K562 (cell line): ENCODE data around the gene ZNF503.

Experiments used
- CHD4 ChIP-seq: fragments of 200-600 bp; sonication (generic); IDR thresholded peaks from 3 replicates; pipeline ENCODE4 v1.6.1; 2012; ENCODE audit warnings: low read depth, mild to moderate bottlenecking, mixed read lengths, low read length, inconsistent platforms; ENCODE audit not compliant: insufficient read depth, insufficient replicate concordance, poor library complexity, severe bottlenecking
- HSF4 ChIP-seq: fragments of 250-450 bp; sonication (Bioruptor Pico); IDR thresholded peaks from 2 replicates; pipeline ENCODE4 v2.1.2; 2022; ENCODE audit warnings: mild to moderate bottlenecking, moderate library complexity, borderline replicate concordance
- MAFF ChIP-seq: IDR thresholded peaks from 2 replicates; pipeline ENCODE4 v1.6.1; 2012; ENCODE audit warnings: low read length, improper control_type of control experiment
- MAZ ChIP-seq, 2 experiments: fragments of 450-650 bp in 1 of 2; sonication (generic) in 1 of 2; formaldehyde crosslinking; IDR thresholded peaks in 1 of 2; conservative IDR thresholded peaks in 1 of 2; 2 replicates each; pipeline versions ENCODE4 v1.4.0 to v1.5.0; 2020; ENCODE audit warnings: mild to moderate bottlenecking in 1 of 2, missing genetic modification reagents in 1 of 2
- NR1H2 ChIP-seq: sonication (generic); formaldehyde crosslinking; IDR thresholded peaks from 2 replicates; pipeline ENCODE4 v1.4.0; 2020; ENCODE audit warnings: mild to moderate bottlenecking, missing genetic modification reagents
- POLR2A ChIP-seq: fragments of 450-650 bp; conservative IDR thresholded peaks from 2 replicates; pipeline ENCODE4 v1.6.1; 2016
- U2AF2 ChIP-seq: fragments of 200-400 bp; formaldehyde crosslinking; optimal IDR thresholded peaks from 2 replicates; pipeline ENCODE3; 2017; ENCODE audit warnings: low read depth, mild to moderate bottlenecking, low read length

DNA sequence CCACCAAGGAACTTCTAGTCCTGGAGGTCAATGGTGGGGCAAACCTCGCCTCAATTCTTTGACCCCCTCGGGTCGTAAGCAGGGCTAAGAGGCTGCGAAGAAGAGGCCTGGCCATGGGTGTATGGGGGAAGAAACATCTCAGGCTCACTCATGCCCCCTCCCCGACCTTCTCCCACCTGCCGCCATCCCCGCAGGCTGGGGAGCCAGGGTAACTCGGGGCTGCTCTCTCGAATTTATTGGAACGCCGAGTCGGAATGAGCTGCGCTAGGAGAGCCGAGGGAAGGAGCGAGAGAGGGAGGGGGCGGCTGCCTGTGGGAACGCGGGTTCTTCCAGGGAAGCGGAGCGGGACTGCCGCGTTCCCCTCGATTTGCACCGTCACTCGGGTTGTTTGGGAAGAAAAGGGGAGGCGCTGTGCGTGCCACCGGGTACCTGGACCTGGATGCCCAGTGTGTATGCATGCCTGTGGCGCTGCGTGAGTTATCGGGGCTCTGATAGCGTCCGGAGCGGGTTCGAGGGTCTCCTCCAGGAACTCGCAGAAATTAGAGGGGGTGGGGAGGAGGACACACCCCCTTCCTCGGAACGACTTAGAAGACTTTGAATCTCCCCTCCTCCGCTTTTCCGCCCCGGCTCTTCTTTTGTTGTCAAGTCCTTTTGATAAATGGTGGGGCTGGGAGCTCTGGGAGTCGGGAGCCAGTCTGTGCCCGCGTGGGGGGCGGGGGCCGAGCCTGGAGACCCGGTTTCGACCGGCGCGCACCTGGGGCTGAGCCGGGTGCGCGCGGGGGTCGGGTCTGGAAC lies 1.8 kb upstream of the ZNF503 start:
- no peak for TF ChIP-seq CHD4
- no peak for TF ChIP-seq MAZ (CRISPR knock-in tag; conservative IDR thresholded peaks at IDR 0.05 in 1 of 2, IDR thresholded peaks at IDR 0.05 in 1 of 2)
- no peak for TF ChIP-seq U2AF2
- no peak for TF ChIP-seq MAFF
- no peak for TF ChIP-seq NR1H2
- no peak for TF ChIP-seq POLR2A
- TF ChIP-seq HSF4 (CRISPR knock-in tag), result no peak
